ENCODE measurements around the gene MCOLN3. TPM values are rescaled to one million over a fixed set of nuclear protein-coding genes. Genes with fewer than 3 reads are reported as not detected.

Gene MCOLN3
- total RNA-seq, 1 experiment from 2014 or later = 0.70 TPM

DNA sequence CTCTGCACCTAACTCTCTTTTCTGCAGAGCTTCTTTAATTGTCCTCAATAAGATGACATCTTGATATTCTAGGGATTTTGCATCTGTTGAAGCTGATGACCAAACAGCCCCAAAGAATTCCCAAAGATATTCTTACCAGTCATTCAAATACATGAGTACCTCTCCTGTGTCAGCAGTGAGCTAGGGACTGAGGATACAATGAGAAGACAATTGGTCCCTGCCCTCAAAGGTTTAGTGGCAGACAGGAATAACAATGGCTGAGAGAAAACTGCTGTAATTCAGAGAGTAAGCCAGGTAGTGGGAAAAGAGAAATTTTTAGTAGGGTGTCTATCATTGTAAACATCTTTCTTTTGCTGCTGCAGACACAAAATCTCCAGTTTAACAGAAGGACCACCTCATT, 5.9 kb downstream of the MCOLN3 start:
- Mint-ChIP-seq H3K27me3 (ENCODE audit: insufficient read depth, unreplicated experiment) (no peaks in the 10 kb centered on the region), H3K4me3 (ENCODE audit: unreplicated experiment) (no peak overlapping the region), H3K27ac (ENCODE audit: low read depth, unreplicated experiment) (no peak overlapping the region), H3K36me3 (ENCODE audit: insufficient read depth, unreplicated experiment) (no peaks in the 10 kb centered on the region), H3K4me1 (ENCODE audit: insufficient read depth, unreplicated experiment) (no peaks in the 10 kb centered on the region), H3K9me3 (ENCODE audit: unreplicated experiment) (no peaks in the 10 kb centered on the region)
- no TSS peak for BruUV-seq (replicated peaks)
- ChIA-PET CTCF (interaction anchor here (0.7 kb wide), 1 partner anchor 18 kb away, joined by 3 read pairs; no protein-coding TSS in a partner anchor), POLR2A (interaction anchor here (1.0 kb wide), 1 partner anchor 11 kb away, joined by 3 read pairs; no protein-coding TSS in a partner anchor)
- TF ChIP-seq, protein P1, sequence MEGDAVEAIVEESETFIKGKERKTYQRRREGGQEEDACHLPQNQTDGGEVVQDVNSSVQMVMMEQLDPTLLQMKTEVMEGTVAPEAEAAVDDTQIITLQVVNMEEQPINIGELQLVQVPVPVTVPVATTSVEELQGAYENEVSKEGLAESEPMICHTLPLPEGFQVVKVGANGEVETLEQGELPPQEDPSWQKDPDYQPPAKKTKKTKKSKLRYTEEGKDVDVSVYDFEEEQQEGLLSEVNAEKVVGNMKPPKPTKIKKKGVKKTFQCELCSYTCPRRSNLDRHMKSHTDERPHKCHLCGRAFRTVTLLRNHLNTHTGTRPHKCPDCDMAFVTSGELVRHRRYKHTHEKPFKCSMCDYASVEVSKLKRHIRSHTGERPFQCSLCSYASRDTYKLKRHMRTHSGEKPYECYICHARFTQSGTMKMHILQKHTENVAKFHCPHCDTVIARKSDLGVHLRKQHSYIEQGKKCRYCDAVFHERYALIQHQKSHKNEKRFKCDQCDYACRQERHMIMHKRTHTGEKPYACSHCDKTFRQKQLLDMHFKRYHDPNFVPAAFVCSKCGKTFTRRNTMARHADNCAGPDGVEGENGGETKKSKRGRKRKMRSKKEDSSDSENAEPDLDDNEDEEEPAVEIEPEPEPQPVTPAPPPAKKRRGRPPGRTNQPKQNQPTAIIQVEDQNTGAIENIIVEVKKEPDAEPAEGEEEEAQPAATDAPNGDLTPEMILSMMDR (IDR thresholded peaks at IDR 0.05; ENCODE audit: unreplicated experiment) = no peak
- intact Hi-C loops (cut with micrococcal nuclease) = no loop called here
- DNase-seq (ENCODE audit: unreplicated experiment) = no peak

DNA sequence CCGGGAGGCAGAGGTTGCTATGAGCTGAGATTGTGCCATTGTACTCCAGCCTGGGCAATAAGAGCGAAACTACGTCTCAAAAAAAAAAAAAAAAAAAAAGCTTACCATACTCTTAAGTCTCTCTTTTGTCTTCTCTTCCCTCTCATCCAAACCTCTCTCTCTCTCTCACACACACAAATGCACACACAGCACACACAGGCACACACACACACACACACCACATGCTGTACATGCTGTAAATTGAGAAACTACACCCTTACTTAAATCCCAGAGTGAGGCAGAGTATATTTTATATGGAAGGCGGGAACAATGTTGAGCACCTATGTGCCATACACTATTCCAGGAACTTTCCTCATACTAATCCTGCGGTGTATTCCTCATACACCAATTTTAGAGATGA, 6.5 kb downstream of the MCOLN3 start:
- POLR2A ChIA-PET = interaction anchor here (0.6 to 1.0 kb wide), 2 partner anchors 10 to 42 kb away, joined by 3 to 4 read pairs; no protein-coding TSS in a partner anchor
- H3K4me1 Mint-ChIP-seq (ENCODE audit: insufficient read depth, unreplicated experiment) = no peaks in the 10 kb centered on the region

DNA sequence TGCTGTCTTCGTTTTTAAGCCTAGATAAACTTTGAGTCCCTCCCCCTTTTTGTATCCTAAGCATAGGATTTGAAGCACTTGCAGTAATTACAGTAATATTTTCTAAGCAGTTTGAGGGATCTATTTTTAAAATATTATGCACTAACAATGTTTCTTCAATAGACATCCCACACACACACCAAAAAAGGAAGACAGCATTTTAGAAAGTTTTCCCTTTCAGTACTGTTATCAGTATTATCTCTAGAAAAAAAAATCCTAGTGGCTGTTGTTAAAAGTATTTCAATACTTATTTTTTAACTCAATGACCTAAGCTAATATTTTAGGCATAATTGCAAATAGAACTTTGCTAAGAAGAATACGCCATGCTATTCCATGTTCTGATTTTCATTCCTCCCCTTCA, 15.1 kb downstream of the MCOLN3 start:
- no peak overlapping the region for H3K27ac Mint-ChIP-seq (ENCODE audit: low read depth, unreplicated experiment)
- no TSS peak for BruUV-seq (replicated peaks)
- ChIA-PET CTCF (no interaction called here), POLR2A (no interaction called here)
- DNase-seq (ENCODE audit: unreplicated experiment) = no peak
- TF ChIP-seq, protein P1 (IDR thresholded peaks at IDR 0.05; ENCODE audit: unreplicated experiment) = no peak
- H3K36me3 Mint-ChIP-seq (ENCODE audit: insufficient read depth, unreplicated experiment) = no peaks in the 10 kb centered on the region
- H3K4me1 Mint-ChIP-seq (ENCODE audit: insufficient read depth, unreplicated experiment) = no peaks in the 10 kb centered on the region
- no peaks in the 10 kb centered on the region for H3K9me3 Mint-ChIP-seq (ENCODE audit: unreplicated experiment)
- no peaks in the 10 kb centered on the region for H3K27me3 Mint-ChIP-seq (ENCODE audit: insufficient read depth, unreplicated experiment)
- no peak overlapping the region for H3K4me3 Mint-ChIP-seq (ENCODE audit: unreplicated experiment)
- intact Hi-C loops (cut with micrococcal nuclease) = no loop called here

More for the DNA sequence above, 6.5 kb downstream of the MCOLN3 start:
- Mint-ChIP-seq H3K27ac (ENCODE audit: low read depth, unreplicated experiment) (no peak overlapping the region), H3K9me3 (ENCODE audit: unreplicated experiment) (no peaks in the 10 kb centered on the region), H3K27me3 (ENCODE audit: insufficient read depth, unreplicated experiment) (no peaks in the 10 kb centered on the region), H3K4me3 (ENCODE audit: unreplicated experiment) (no peak overlapping the region), H3K36me3 (ENCODE audit: insufficient read depth, unreplicated experiment) (no peaks in the 10 kb centered on the region)
- TF ChIP-seq, protein P1 (IDR thresholded peaks at IDR 0.05; ENCODE audit: unreplicated experiment) = no peak
- CTCF ChIA-PET = interaction anchor here (0.6 kb wide), 1 partner anchor 742 kb away, joined by 3 read pairs; no protein-coding TSS in a partner anchor
- no TSS peak for BruUV-seq (replicated peaks)
- DNase-seq (ENCODE audit: unreplicated experiment) = no peak
- intact Hi-C loops (cut with micrococcal nuclease) = no loop called here

DNA sequence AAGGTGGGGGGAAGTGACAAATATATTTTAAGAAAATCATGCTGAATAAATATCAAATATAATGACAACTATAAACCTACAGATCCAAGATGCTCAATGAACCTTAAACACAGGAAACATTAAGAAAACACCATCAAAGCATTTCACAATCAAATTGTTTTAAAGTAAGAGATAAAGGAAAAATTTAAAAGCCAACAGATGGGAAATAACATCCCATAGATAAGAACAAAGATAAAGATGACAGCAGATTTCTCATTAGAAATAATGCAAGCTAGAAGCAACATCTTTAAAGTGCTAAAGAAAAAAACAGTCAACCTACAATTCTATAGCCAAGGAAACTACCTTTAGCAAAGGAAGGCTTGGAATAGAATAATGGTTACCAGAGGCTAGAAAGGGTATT, 17.8 kb downstream of the MCOLN3 start:
- Mint-ChIP-seq H3K4me1 (ENCODE audit: insufficient read depth, unreplicated experiment) (no peaks in the 10 kb centered on the region), H3K36me3 (ENCODE audit: insufficient read depth, unreplicated experiment) (no peaks in the 10 kb centered on the region), H3K4me3 (ENCODE audit: unreplicated experiment) (no peak overlapping the region), H3K9me3 (ENCODE audit: unreplicated experiment) (no peaks in the 10 kb centered on the region), H3K27ac (ENCODE audit: low read depth, unreplicated experiment) (no peak overlapping the region), H3K27me3 (ENCODE audit: insufficient read depth, unreplicated experiment) (no peaks in the 10 kb centered on the region)
- ChIA-PET POLR2A (no interaction called here), CTCF (no interaction called here)
- no peak for DNase-seq (ENCODE audit: unreplicated experiment)
- intact Hi-C loops (cut with micrococcal nuclease) = no loop called here
- BruUV-seq (replicated peaks) = no TSS peak
- TF ChIP-seq, protein P1 (IDR thresholded peaks at IDR 0.05; ENCODE audit: unreplicated experiment) = no peak

All from MCF 10A (cell line).